ENCODE measurements around the gene OPHN1. TPM values are rescaled to one million over a fixed set of nuclear protein-coding genes. Genes with fewer than 3 reads are reported as not detected.

The OPHN1 gene
- total RNA-seq, 3 donors from 2014 or later = 7.5 to 9.5 (median 7.6) TPM

DNA sequence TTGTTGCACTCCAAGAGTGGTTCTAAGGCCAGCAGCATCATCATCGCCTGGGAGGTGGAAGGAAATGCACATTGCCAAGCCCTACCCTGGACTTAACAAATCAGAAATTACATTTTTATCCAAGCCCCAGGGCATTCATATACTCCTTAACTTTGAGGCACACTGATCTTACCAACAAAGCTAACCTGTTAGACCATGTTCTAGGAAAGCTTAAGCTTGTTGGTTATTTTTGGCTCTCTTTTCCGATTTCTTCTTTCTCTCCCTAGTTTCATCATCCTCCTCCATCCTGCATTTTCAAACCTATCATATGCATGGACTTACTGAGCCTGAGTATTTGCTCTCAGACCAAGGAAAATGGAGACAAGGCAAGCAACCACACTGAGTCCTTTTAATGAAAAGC is 133.4 kb downstream of the OPHN1 start:
- Histone ChIP-seq H3K4me3 (no peak overlapping the region), H3K4me1 (ENCODE audit: low read depth) (no peaks in the 10 kb centered on the region), H3K9me3 (no peaks in the 10 kb centered on the region), H3K36me3 (ENCODE audit: low read depth) (no peaks in the 10 kb centered on the region)
- no peak for DNase-seq
- TF ChIP-seq, protein P1, sequence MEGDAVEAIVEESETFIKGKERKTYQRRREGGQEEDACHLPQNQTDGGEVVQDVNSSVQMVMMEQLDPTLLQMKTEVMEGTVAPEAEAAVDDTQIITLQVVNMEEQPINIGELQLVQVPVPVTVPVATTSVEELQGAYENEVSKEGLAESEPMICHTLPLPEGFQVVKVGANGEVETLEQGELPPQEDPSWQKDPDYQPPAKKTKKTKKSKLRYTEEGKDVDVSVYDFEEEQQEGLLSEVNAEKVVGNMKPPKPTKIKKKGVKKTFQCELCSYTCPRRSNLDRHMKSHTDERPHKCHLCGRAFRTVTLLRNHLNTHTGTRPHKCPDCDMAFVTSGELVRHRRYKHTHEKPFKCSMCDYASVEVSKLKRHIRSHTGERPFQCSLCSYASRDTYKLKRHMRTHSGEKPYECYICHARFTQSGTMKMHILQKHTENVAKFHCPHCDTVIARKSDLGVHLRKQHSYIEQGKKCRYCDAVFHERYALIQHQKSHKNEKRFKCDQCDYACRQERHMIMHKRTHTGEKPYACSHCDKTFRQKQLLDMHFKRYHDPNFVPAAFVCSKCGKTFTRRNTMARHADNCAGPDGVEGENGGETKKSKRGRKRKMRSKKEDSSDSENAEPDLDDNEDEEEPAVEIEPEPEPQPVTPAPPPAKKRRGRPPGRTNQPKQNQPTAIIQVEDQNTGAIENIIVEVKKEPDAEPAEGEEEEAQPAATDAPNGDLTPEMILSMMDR (IDR thresholded peaks at IDR 0.05) = no peak
- ATAC-seq = no peak
- intact Hi-C loops (cut with DNase I, micrococcal nuclease) = no loop called here

DNA sequence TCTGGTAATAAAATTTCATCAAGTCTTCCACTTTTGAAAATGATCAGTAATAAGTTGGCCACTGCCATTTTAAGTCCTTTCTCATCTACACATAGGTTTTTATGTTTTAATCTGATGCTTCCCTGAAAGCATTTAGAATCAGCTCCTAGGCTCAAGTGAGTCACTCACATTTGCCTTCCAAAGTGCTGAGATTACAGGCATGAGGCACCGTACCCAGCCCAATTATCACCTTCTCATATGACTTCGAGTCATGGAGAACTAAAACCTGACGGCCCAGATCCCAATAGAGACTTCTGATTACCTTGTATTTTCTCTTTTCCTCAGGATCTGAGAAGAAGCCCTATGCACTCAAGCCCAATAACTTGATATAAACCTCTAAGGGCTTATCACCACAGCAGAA is 140.8 kb downstream of the OPHN1 start:
- H3K4me3 ChIP-seq = no peak overlapping the region
- ATAC-seq (no peak), DNase-seq (no peak)
- H3K36me3 ChIP-seq (ENCODE audit: low read depth) = no peaks in the 10 kb centered on the region
- intact Hi-C loops (cut with DNase I, micrococcal nuclease) = no loop called here
- no peaks in the 10 kb centered on the region for H3K4me1 ChIP-seq (ENCODE audit: low read depth)
- TF ChIP-seq, protein P1 (IDR thresholded peaks at IDR 0.05) = no peak
- no peaks in the 10 kb centered on the region for H3K9me3 ChIP-seq

DNA sequence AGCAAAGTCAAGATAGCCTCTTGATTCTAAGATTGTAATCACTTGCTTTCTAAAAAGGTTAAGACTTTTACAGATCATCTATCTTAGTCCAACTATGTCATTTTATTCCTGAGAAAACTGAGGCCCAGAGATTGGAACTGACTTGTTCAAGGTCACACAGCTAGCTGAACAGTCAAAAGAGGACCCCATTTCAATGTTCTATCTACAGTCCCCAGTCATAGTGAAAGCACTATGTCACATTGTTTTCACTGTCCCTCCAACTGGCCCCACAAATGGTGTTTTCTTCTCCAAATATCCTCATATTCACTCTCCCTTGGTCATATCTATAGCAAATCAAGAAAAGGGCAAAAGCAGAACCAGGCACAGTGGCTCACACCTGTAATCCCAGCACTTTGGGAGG is 145.2 kb downstream of the OPHN1 start:
- no peak overlapping the region for H3K4me3 ChIP-seq
- TF ChIP-seq, protein P1 (IDR thresholded peaks at IDR 0.05) = no peak
- H3K36me3 ChIP-seq (ENCODE audit: low read depth) = no peaks in the 10 kb centered on the region
- intact Hi-C loops (cut with DNase I, micrococcal nuclease) = no loop called here
- ATAC-seq (no peak), DNase-seq (no peak)
- no peaks in the 10 kb centered on the region for H3K9me3 ChIP-seq
- no peaks in the 10 kb centered on the region for H3K4me1 ChIP-seq (ENCODE audit: low read depth)

DNA sequence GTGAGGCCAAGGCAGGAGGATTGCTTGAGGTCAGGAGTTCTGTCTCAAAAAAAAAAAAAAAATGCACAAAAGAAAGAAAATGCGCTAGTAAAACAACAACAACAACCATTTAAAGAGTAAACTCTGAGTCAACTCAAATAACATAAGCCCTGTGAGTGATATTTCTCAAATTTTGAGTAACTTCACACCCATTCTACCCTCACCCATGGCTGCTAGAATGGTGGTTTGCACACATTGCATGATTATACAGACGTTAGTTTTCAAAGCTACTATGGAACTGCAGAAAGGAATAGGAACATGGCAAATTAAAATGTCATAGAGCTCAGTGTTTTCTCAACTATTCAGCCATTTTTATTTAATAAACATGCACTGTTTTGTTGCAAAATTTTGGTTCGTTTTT is 145.9 kb downstream of the OPHN1 start:
- Histone ChIP-seq H3K4me1 (ENCODE audit: low read depth) (no peaks in the 10 kb centered on the region), H3K9me3 (no peaks in the 10 kb centered on the region), H3K4me3 (no peak overlapping the region), H3K36me3 (ENCODE audit: low read depth) (no peaks in the 10 kb centered on the region)
- intact Hi-C loops (cut with DNase I, micrococcal nuclease) = no loop called here
- TF ChIP-seq, protein P1 (IDR thresholded peaks at IDR 0.05) = no peak
- ATAC-seq = no peak
- no peak for DNase-seq

DNA sequence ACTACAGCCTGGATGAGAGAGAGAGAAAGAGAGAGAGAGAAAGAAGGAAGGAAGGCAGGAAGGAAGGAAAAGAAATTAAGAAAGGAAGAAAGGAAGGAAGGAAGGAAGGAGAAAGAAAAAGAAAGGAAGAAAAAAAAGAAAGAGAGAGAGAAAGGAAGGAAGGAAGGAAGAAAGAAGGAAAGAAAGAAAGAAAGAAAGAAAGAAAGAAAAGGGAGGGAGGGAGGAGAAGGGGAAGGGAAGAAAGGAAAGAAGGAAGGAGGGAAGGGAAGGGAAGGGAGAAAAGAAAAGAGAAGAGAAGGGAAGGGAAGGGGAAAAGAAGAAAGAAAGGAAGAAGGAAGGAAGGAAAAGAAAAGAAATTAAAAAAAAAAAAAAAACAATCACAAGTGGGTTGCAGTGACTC is 146.3 kb downstream of the OPHN1 start:
- intact Hi-C loops (cut with DNase I, micrococcal nuclease) = no loop called here
- TF ChIP-seq, protein P1 (IDR thresholded peaks at IDR 0.05) = no peak
- ATAC-seq (no peak), DNase-seq (no peak)
- no peak overlapping the region for H3K4me3 ChIP-seq
- H3K9me3 ChIP-seq = no peaks in the 10 kb centered on the region
- no peaks in the 10 kb centered on the region for H3K36me3 ChIP-seq (ENCODE audit: low read depth)
- H3K4me1 ChIP-seq (ENCODE audit: low read depth) = no peaks in the 10 kb centered on the region

DNA sequence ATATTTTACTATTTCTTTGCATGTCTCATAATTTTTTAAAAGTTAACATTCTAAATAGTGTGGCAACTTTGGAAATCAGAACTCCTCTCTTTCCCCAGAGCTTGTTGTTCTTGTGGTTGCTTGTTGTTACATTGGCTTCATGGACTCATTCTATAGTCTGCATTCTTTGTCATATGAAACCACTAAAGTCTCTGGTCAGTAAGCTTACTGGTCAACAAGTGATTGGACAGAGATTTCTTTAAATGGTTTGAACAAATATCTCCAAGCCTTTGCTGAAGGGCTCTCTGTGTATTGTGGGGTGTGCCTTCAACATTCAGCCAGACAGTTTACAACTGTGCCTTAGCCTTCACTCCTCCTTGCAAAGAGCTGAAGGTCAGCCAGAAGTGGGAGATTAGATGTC is 147.2 kb downstream of the OPHN1 start:
- ATAC-seq = no peak
- H3K4me1 ChIP-seq (ENCODE audit: low read depth) = no peaks in the 10 kb centered on the region
- no peak overlapping the region for H3K4me3 ChIP-seq
- H3K9me3 ChIP-seq = no peaks in the 10 kb centered on the region
- intact Hi-C loops (cut with DNase I, micrococcal nuclease) = no loop called here
- TF ChIP-seq, protein P1 (IDR thresholded peaks at IDR 0.05) = no peak
- no peak for DNase-seq
- H3K36me3 ChIP-seq (ENCODE audit: low read depth) = no peaks in the 10 kb centered on the region

Measured in mucosa of descending colon (tissue), 3 donors.